C1 segment of cervical spinal cord (tissue), 14 donors: ENCODE data around the gene PTCD1.

Experiments used
- DNase-seq, 14 donors: peaks; one replicate each; lab custom pipeline; 2025; lab: John Stamatoyannopoulos, UW

PTCD1 gene

GRCh38 chr7:99409192-99409572, 29.4 kb downstream of the PTCD1 start:
- DNase-seq = peak in 1 of 14 donors; percentile 45

- DNase-seq = peak; percentile 67 to 100 (median 94)
These were observed 30.0 kb downstream of the PTCD1 start, which contains the start of the genes BUD31 and PDAP1 for GRCh38 chr7:99408379-99409191. BUD31 (plus strand) TSS chr7:99408969; CDS start chr7:99411093, 2,124 bp downstream. PDAP1 (minus strand) TSS chr7:99408597; CDS start chr7:99408548, 49 bp downstream.

- peak in 3 of 14 donors; percentile 27 to 60 (median 45) for DNase-seq
These were observed 30.7 kb downstream of the PTCD1 start for GRCh38 chr7:99407872-99408378.

- no peak for DNase-seq
These were observed 32.0 kb downstream of the PTCD1 start for GRCh38 chr7:99406557-99406956.

DNA sequence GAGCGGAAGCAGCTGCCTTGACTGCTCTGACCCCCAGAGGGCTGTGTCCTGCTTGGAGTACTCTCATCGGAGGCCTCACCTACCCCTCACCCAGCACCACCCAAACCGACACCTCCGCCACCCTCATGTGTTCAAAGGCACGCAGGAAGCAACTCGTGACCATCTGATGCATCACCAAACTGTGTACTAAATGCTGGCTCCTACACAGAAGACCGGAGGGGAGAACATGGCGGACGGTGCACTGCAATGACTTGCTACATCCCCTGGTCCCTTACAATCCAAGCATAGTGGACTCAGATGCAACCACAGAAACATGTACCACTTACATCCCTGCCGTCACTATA, 33.6 kb downstream of the PTCD1 start:
- DNase-seq = no peak

DNA sequence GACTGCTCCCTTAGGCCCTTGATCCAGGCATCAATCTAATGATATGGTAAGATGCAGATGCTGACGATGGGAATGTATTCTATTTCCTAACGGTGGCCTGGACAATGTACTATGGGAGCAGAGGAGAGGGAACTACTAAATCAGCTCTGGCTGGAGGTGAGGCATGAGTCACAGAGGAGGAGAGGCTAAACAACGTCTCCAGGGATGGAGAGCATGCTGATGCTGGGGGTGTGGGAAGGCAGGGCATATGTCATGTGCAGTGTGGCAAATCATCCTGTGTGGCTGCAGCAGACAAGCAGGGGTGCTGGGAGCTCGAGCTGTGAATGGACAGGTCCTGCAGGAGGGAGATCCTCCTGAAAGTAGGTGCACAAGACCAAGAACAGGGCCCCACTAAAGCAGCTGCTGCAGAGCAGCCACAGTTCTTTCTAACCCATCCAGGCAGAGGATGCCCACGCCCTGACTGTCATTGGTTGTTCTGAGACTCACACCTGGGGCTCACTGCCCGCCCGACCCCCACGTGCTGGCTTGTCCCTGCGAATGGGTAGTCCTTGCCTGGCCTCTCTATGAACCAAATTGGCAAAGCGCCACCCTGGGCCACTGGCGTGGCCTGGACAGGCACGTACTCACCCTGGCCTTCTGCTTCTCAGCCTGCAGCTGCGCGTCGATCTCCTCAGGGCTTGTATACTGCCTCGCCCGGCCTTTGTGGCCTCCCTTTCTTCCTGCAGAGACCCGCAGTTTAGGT, 34.2 kb downstream of the PTCD1 start:
- no peak for DNase-seq

DNA sequence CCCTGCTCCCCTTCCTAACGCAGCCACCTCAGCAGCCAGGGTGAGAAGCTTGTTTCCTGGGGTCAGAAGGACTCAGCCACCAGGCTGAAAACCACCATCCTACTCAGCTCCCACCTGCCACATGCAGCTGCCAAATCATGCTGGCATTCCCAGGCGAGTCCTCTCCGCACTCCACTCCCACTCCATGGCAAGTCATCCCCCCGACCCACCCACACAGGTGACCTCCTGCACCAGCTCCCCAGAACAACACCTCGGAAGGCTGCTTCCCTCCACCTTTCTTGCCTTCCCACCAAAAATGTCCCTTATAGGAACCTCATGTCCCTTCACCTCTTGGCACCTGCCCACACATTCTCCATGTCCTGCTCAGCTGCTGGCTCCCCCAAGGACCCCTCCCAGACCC, 34.8 kb downstream of the PTCD1 start:
- DNase-seq = no peak

- no peak for DNase-seq
These were observed 35.7 kb downstream of the PTCD1 start for GRCh38 chr7:99402854-99403253.

GRCh38 chr7:99399597-99399996, 39.0 kb downstream of the PTCD1 start:
- DNase-seq = no peak

GRCh38 chr7:99398891-99399445, 39.6 kb downstream of the PTCD1 start:
- DNase-seq = no peak

- no peak for DNase-seq
These were observed 41.2 kb downstream of the PTCD1 start for GRCh38 chr7:99397297-99397983.

GRCh38 chr7:99396418-99397296, 41.9 kb downstream of the PTCD1 start:
- no peak for DNase-seq

- no peak for DNase-seq
These were observed 42.8 kb downstream of the PTCD1 start for GRCh38 chr7:99395616-99396327.

GRCh38 chr7:99394188-99394502, 44.5 kb downstream of the PTCD1 start:
- no peak for DNase-seq

- peak in 2 of 14 donors; percentile 5 to 58 for DNase-seq
These were observed 45.0 kb downstream of the PTCD1 start for GRCh38 chr7:99393355-99394187.

DNA sequence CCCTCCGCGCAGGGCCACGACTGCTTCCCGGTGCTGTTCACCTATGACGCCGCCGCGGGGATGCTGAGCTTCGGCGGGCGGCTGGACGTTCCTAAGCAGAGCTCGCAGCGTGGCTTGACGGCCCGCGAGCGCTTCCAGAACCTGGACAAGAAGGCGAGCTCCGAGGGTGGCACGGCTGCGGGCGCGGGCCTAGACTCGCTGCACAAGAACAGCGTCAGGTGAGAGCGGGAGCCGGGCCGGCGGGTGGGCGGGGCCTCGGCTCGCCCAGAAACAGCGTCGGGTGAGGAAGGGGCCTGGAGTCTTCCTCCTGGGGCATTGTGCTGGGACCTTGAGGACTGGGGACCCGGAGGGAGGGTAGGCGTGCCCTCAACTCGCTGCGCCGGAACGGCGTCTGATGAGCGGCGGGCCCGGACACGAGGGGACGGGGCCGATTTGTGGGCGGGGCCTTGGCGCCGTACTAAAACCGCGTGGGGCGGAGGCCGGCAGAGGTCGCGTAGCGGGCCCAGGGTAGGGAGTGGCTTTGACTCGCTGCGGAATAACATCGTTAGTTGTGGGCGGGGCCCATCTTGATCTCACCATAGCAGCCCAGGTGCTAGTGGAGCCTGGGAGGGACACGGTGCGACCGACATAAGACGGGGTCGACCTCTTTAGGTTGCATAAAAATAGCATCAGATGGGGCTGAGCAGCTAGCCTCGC, 45.8 kb downstream of the PTCD1 start:
- peak in 3 of 14 donors; percentile 14 to 69 (median 19) for DNase-seq

DNA sequence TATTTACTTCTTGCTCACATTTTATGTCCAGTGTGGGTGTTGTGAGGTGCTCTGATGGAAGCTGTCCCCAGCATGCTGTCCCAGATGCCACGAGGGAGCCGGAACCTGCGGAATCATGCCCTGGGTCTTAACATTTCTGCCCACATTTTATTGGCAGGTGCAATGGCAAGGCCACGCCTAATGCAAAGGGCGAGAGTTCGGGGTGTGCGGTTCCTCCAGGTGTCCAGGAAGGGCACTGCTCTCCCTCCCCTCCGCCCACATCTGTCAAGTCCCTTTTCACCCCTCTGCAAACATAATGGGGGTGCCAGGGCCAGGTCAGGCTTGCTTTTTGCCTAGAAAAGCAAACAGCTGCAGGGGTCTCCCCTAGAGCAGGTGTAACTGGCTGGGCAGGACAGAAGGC, 46.6 kb downstream of the PTCD1 start:
- DNase-seq = no peak

GRCh38 chr7:99390941-99391602, 47.5 kb downstream of the PTCD1 start:
- DNase-seq = no peak
